Fibroblast of lung (primary cell): ENCODE data around the gene SMC3.

Experiments
- CTCF ChIP-seq, 2 donors: IDR thresholded peaks in 1 of 2; conservative IDR thresholded peaks in 1 of 2; 1 replicate in 1 of 2; 2 replicates in 1 of 2; pipeline ENCODE4 v1.5.1; 2011 to 2012; ENCODE audit warnings: low read length in 2 of 2, control low read depth in 1 of 2, inconsistent platforms in 1 of 2, low read depth in 1 of 2, mild to moderate bottlenecking in 1 of 2
- EZH2 ChIP-seq: IDR thresholded peaks from 2 replicates; pipeline ENCODE4 v1.5.1; 2012; ENCODE audit warnings: low read length, control low read depth, mild to moderate bottlenecking; ENCODE audit errors: missing control alignments

- TF ChIP-seq EZH2 (no peak), CTCF (conservative IDR thresholded peaks at IDR 0.05 in 1 of 2, IDR thresholded peaks at IDR 0.05 in 1 of 2; ENCODE audit: low read depth in 1 of 2, low read length in 2 of 2) (peak; percentile 85 to 90)
Observed at GRCh38 chr10:110610308-110610774, 42.8 kb downstream of the SMC3 start.
